Fibroblast of skin of back (primary cell): ENCODE measurements around the gene ZNF556.
"Not testable (repeated sequence)": the region's sequence is repeated elsewhere in the genome, so short reads cannot be mapped to it uniquely, and the experiment has no call there.

ENCODE experiments used
- DNase-seq: peaks from one replicate; pipeline ENCODE4 v3.0.0-alpha.2; 2013

The ZNF556 gene

GRCh38 chr19:2854849-2855248 lies 12.3 kb upstream of the ZNF556 start:
- no peak for DNase-seq

DNA sequence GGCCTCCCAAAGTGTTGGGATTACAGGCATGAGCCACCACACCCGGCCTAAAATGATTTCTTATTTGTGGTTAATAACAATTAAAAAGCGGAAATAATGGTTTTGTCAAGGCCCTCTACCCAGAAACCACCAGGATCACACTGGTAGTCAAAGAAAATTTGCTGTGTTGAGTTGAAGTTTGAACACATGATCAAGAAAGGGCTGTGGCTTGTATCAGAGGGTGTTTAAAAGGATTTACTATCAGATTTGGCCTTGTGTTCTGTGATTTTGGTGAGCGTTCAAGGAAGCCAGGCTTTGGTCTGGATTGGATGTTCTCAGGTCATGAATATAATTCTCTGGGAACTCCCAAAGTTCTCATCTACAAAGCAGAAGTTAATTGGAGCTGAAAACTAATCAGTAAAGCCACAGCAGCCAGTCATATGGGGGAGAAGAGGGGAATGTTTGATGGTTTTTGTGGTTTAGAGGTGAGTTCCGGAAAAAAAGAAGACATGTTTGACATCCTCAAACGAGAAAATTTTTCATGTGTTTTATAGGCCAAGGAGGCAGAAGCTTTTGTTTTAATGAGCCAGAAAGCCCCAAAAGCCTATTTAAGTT lies 10.6 kb upstream of the ZNF556 start:
- DNase-seq: no peak

DNA sequence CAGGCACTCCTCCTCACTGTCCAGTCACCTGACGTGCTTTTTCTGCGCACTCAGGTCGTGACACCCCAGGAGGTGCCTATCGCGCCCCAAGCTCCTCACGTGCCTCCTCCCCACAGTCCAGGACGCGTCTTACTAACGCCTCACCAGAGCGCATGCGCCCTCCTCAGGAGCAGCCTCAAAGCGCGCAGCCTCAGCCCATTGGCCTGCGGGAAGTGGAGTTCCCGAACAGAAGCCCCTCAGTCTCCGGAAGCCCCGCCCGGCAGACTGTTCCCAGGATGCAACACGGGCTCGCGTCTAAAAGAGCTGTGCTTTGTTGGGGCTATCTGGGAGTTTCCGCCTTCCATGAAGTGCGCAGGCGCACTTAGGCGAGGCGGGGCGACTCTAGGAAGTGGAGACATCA lies 8.3 kb upstream of the ZNF556 start:
- no peak for DNase-seq

- DNase-seq: no peak
Measured at GRCh38 chr19:2863816-2864215, 3.3 kb upstream of the ZNF556 start.

DNA sequence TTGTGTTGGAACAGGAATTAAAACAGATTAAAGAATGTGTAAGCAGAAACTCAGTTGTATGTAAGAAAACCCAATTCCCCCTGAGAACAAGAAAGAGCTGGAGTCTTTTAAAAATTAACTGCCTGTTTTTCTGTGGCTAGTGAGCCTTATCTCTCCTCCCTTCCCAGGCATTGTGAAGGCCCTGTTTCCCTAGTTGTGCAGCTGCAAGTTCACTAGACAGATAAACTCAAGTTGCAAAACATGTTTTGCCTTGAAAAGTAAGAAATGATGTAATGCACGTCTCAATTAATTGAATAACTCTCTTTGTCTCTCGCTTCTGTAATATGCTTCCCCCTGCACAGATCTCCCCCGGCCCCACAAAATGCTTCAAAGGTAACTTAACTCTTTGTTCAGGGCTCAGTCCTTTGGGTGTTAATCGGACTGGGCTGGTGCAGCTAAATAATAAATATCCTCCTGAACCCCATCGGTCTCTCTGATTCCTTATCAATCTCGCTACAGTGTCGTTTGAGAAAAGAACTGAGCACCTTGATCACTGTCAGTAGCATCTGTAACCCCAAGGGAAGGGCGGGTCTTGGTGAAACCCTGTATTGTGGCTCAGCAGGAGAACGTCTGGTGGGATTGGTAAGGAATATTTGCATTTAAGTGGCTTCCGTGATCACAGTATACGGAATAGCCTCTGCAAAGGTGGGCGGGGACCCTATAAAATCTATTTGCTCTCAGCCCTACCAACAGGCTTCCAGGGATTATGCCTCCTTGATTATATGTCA lies 1.6 kb upstream of the ZNF556 start:
- no peak for DNase-seq

- DNase-seq: no peak
Measured at GRCh38 chr19:2866495-2867024, 575 bp upstream of the ZNF556 start.

- no peak for DNase-seq
Measured at GRCh38 chr19:2869618-2870017, 2.5 kb downstream of the ZNF556 start.

DNA sequence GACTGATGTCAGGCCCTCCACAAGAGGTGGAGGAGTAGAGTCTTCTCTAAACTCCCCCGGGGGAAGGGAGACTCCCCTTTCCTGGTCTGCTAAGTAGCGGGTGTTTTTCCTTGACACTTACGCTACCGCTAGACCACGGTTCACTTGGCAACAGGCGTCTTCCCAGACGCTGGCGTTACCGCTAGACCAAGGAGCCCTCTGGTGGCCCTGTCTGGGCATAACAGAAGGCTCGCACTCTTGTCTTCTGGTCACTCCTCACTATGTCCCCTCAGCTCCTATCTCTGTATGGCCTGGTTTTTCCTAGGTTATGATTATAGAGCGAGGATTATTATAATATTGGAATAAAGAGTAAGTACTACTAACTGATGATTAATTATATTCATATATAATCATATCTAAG lies 5.0 kb downstream of the ZNF556 start:
- peak; percentile 20 for DNase-seq

DNA sequence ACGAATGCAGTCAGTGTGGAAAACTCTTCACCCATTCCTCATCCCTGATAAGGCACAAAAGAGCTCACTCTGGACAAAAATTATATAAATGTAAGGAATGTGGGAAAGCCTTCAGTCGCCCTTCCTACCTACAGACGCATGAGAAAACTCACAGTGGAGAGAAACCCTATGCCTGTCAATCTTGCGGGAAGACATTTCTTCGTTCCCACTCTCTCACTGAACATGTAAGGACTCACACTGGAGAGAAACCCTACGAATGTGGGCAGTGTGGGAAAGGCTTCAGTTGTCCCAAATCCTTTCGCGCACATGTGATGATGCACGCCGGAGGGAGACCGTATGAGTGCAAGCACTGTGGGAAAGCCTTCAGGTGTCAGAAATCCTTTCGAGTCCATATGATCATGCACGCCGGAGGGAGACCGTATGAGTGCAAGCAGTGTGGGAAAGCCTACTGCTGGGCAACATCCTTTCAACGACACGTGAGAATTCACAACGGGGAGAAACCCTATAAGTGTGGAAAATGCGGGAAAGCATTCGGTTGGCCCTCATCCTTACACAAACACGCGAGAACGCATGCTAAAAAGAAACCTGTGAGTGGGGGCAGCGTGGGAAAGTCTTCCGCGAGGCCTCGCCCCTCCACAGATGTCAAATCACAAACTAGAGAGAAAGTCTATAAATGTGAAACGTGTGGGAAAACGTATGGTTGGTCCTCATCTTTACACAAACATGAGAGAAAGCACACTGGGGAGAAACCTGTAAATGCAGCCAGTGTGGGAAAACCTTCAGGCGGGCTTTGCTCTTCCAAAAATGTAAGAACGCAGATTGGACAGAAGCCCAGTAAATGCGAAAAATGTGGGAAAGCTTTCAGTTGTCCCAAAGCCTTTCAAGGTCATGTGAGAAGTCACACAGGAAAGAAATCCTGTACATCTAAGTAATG lies 10.5 kb downstream of the ZNF556 start:
- DNase-seq: no peak

DNA sequence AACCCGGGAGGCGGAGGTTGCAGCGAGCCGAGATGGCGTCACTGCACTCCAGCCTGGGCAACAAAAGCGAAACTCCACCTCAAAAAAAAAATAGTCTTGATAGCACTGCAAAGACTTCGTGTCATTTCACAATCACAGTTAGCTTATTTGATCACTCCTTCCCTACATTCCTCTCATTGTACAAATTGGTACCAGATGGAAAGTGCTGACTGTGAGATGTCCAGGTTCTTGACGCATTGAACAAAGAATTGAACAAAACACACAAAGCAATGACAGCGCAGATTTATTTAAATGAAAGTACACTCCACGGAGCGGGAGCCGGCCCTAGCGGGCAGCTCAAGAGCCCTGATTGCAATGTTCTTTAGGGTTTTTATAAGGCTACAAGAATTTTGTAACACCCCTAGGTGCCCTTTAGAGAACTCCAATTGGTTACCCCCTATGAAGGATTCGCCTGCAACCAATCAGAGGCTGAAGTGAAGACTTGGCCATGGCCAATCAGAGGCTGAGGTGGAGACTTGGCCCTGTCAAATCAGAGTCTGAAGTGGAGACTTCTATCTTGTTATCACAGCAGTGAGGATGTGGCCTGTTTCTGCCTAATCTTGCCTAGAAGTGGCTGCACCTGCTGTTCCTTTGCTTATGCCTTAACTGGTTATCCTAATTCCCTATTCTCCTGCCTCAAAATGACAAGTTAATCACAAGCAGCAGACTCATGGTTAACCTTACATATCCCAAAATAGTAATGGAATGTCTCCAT lies 16.7 kb downstream of the ZNF556 start:
- DNase-seq: no peak

- no peak for DNase-seq
Measured at GRCh38 chr19:2885736-2886135, 18.6 kb downstream of the ZNF556 start.

DNA sequence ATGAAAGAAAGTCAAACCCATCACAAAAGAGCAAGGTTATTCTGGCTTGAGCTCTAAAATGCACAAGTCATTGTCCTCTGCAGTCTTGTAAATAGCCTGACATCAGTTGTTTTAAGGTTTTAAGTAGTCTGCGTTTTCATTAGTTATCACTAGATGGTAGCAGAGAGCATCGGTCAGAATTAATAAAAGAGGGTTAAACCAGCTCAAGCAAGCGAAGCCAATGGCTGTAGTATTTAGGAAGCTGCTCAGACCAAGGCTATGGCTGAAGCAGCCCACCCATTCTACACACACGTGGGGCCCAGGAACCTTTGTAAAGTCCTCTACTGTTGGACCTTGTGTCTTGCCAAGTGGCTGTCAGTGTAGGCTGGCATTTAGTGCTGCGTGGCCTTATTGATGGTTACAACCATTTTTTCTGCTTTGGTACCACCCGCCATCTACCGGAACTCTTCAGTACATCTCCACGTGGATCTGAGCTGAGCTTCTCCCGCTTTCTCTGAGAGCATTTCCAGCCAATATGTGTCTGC lies 20.3 kb downstream of the ZNF556 start:
- peak; percentile 56 for DNase-seq

DNA sequence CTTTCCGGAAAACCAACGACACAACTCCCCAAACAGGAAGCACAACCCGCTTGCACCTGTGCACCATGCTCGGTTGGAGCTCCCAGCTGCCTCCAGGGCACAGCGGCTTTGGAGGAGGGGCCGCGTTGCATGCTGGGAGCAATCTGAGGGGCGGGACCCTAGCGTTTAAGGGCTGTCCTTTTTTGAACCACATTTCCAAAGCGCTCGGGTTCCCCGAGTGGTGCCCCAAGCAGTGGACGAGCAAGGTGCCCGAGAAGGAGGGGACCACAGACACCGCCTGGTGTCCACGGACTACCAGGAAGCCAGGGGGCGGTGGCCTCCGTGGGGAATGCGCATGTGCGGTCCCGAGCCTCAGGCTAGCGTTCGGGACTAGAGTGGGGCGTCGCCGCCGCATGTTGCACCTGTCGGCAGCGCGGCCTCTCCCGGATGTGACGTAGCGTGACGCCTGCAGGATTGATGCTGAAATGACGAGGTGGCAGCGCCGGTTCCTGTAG lies 21.6 kb downstream of the ZNF556 start:
- no peak for DNase-seq

DNA sequence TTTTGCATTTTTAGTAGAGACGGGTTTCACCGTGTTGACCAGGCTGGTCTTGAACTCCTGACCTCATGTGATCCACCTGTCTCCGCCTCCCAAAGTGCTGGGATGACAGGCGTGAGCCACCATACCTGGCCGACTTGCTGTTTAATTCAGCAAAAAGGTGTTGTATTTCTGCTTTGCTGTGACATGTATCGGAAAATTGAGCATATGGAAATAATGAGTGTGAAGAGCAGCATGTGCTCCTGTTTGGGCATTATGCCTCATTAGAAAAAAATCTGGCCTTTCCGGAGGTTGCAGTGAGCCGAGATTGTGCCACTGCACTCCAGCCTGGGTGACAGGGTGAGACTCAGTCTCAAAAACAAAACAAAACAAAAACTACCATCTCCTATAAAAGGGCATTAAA lies 23.4 kb downstream of the ZNF556 start:
- not testable (repeated sequence) for DNase-seq

GRCh38 chr19:2896694-2897093 lies 29.6 kb downstream of the ZNF556 start:
- no peak for DNase-seq

DNA sequence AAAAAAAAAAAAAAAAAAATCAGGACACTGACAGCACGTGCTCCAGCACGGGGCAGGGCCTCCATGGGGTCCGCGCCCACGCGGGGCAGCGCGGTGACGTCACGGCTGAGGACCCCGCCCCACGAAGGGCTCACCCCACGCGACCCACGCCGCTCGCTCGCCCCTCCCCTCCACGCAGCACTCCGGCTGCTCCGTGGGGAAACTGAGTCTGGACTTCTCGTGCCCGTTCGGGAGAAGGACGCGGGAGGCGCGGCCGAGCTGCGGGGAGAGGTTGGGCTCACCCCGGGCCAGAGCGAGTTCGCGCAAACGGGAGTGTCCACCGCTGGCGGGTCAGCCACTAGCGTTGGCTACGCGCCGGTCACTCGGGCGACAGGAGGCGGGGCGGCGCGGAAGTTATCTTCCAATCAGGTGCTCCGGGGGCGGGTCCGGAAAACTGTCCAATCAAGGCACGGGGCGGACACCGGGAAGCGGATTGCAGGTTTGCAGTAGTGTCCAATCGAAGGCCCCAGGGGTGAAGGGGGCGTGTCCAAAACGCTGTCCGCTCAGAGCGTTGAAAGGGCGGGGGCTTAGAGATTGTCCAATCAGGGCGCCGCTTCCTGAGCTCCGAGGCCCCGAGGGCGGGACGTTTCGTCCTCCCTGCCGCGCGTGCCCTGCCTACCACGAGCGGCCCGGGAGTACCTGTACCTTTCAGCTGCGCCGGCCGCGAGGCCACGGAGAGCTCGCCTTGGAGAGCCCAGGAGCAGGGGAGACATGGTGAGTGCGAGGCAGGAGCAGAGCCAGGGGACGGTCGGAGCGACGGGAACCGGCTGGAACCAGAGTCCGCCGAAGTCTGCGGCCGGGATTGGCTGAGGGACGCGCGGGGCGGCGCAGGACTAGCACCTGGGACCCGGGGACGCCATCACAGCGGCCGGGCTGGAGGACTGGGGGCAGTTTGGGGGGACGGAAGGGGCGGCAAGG lies 33.4 kb downstream of the ZNF556 start, which contains the start of gene ZNF57:
Gene ZNF57 (plus strand): TSS at position 633 of the 957 bp plus-strand sequence. CDS start 118 bp downstream, at position 751.
- DNase-seq: peak; percentile 99

DNA sequence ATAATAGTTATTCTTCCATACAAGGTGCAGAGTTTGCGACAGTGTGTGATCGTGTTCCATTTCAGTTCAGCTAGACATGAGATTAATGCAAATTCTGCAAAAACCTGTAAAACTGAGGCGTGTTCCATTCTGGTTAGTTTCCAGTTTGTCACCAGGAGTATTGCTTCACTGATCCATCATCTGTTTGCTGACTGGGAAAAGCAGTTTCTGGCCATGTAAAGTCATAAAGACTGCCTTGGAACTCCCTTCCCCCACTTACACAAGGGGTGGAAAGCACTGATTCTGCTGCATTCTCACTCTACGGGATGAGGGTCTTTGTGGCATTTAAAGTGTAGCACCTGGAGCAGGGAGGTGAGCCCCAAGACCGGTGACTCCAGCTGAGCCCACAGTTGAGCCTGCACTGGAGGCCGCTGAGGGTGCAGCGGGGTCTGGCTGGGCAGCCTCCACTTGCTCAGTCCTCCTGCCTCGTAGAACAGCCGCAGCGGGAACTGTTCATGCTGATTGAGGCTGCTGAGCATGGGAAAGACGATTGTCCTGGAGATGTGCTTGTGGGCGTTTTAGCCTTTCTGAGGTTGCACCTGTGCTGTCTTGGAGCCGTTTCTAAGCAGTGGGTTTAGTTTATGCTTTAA lies 35.6 kb downstream of the ZNF556 start:
- no peak for DNase-seq

DNA sequence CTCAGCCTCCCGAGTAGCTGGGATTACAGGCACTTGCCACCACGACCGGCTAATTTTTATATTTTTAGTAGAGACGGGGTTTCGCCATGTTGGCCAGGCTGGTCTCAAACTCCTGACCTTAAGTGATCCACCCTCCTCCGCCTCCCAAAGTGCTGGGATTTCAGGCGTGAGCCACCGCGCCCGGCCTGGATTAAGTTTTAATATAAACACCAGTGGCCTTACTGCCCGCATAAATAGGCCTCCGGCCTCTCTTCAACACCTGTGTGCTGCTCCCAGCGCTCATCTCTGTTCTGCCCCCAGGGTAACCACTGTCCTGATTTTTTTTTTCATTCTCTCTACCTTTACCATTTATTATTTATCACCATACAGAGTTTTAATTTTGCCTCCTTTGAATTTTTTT lies 36.2 kb downstream of the ZNF556 start:
- DNase-seq: not testable (repeated sequence)

DNA sequence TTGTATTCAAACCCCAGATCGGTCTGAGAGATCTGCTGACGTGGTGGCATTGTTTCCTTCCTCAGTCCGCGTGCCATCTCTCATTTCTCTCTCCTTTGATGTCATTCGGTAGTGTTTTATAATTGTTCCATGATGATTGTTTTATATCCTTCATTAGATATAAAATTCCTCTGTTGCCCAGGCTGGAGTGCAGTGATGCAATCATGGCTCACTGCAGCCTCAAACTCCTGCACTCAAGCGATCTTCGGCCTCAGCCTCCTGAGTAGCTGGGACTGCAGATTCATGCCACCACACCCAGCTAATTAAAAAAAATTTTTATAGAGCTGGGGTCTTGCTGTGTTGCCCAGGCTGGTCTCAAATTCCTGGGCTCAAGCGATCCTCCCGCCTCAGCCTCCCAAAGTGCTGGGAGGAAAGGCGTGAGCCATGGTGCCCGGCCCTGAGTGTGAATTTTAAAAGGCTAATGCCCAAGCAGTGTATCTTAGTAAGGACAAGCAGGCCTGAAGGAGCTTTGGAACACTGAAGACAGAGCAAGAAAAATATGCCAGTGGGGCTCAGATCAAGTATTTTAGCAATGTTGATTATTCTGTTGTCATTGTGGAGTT lies 38.9 kb downstream of the ZNF556 start:
- DNase-seq: no peak
